Activated naive CD4-positive, alpha-beta T cell treated with anti-CD3 and anti-CD28 coated beads, Interleukin-2, amount 50 U/mL, for 16 hours (primary cell): Measurements from ENCODE around the gene ABHD16A.
"Not testable (repeated sequence)": the region's sequence is repeated elsewhere in the genome, so short reads cannot be mapped to it uniquely, and the experiment has no call there.

Experiments
- DNase-seq: peaks from one replicate; pipeline ENCODE4 v3.0.0-alpha.2; 2020

Gene ABHD16A

GRCh38 chr6:31713991-31714684, 11.0 kb upstream of the ABHD16A start:
- no peak for DNase-seq

GRCh38 chr6:31713465-31713864, 10.3 kb upstream of the ABHD16A start:
- DNase-seq: no peak

GRCh38 chr6:31712296-31712695, 9.2 kb upstream of the ABHD16A start:
- no peak for DNase-seq

- DNase-seq: no peak
Measured at GRCh38 chr6:31711233-31711632, 8.1 kb upstream of the ABHD16A start.

- DNase-seq: no peak
Measured at GRCh38 chr6:31710523-31711219, 7.5 kb upstream of the ABHD16A start.

GRCh38 chr6:31709157-31709556, 6.0 kb upstream of the ABHD16A start:
- not testable (repeated sequence) for DNase-seq

GRCh38 chr6:31708224-31708623, 5.1 kb upstream of the ABHD16A start:
- no peak for DNase-seq

- DNase-seq: no peak
Measured at GRCh38 chr6:31707701-31708100, 4.6 kb upstream of the ABHD16A start.

GRCh38 chr6:31706599-31706998, 3.5 kb upstream of the ABHD16A start, which contains the start of gene LY6G6F:
TSS of gene LY6G6F (plus strand) at chr6:31706866. CDS start at chr6:31706907, 41 bp downstream.
- no peak for DNase-seq

GRCh38 chr6:31705931-31706330, 2.8 kb upstream of the ABHD16A start:
- DNase-seq: no peak

- peak; percentile 46 for DNase-seq
Measured at GRCh38 chr6:31702405-31702818, 712 bp downstream of the ABHD16A start.

GRCh38 chr6:31701666-31702404, 1.3 kb downstream of the ABHD16A start:
- DNase-seq: no peak

- DNase-seq: no peak
Measured at GRCh38 chr6:31700740-31701401, 2.3 kb downstream of the ABHD16A start.

GRCh38 chr6:31697555-31697954, 5.6 kb downstream of the ABHD16A start:
- no peak for DNase-seq

- no peak for DNase-seq
Measured at GRCh38 chr6:31693535-31693934, 9.6 kb downstream of the ABHD16A start.

- DNase-seq: no peak
Measured at GRCh38 chr6:31692886-31693285, 10.2 kb downstream of the ABHD16A start.

GRCh38 chr6:31692353-31692752, 10.8 kb downstream of the ABHD16A start:
- no peak for DNase-seq

GRCh38 chr6:31691564-31692108, 11.5 kb downstream of the ABHD16A start:
- DNase-seq: no peak

- DNase-seq: no peak
Measured at GRCh38 chr6:31691078-31691463, 12.1 kb downstream of the ABHD16A start.

GRCh38 chr6:31690231-31691077, 12.7 kb downstream of the ABHD16A start:
- no peak for DNase-seq

GRCh38 chr6:31689249-31690110, 13.6 kb downstream of the ABHD16A start:
- no peak for DNase-seq
